ENCODE measurements around the gene PTCHD1.

DNA sequence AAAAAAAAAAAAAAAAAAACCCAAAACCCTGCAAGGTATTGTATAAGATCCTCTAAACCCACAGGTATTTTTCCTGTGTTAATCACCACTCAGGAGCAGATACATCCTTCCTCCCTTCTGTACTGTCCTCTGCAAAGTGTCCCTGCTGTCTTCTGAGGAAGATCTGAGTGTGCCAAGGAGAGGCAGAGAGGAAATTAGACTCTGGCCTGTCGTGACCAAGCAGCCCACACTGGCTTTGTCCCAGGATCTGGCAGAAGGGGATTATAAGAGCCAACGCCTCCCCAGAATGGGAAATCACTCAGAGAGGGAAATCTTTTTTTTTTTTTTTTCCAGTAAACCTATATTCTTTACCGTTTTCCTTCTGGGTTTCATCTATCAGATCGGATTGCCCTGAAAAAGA, 39.6 kb downstream of the PTCHD1 start:
- TF ChIP-seq, protein P1, sequence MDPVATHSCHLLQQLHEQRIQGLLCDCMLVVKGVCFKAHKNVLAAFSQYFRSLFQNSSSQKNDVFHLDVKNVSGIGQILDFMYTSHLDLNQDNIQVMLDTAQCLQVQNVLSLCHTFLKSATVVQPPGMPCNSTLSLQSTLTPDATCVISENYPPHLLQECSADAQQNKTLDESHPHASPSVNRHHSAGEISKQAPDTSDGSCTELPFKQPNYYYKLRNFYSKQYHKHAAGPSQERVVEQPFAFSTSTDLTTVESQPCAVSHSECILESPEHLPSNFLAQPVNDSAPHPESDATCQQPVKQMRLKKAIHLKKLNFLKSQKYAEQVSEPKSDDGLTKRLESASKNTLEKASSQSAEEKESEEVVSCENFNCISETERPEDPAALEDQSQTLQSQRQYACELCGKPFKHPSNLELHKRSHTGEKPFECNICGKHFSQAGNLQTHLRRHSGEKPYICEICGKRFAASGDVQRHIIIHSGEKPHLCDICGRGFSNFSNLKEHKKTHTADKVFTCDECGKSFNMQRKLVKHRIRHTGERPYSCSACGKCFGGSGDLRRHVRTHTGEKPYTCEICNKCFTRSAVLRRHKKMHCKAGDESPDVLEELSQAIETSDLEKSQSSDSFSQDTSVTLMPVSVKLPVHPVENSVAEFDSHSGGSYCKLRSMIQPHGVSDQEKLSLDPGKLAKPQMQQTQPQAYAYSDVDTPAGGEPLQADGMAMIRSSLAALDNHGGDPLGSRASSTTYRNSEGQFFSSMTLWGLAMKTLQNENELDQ (CRISPR knock-in tag; IDR thresholded peaks at IDR 0.05; ENCODE audit: borderline replicate concordance) = no peak
- TF ChIP-seq NR2C2 (CRISPR knock-in tag; IDR thresholded peaks at IDR 0.05) (no peak), NR2C2 (tag; IDR thresholded peaks at IDR 0.05) (no peak), SRSF1 (IDR thresholded peaks at IDR 0.05; ENCODE audit: low read depth, low read length) (no peak), PHF20 (IDR thresholded peaks at IDR 0.05; ENCODE audit: partially characterized antibody) (no peak), ZNF165 (CRISPR knock-in tag; IDR thresholded peaks at IDR 0.05; ENCODE audit: borderline replicate concordance) (no peak), SPI1 (IDR thresholded peaks at IDR 0.05; ENCODE audit: borderline replicate concordance, low read depth, low read length) (no peak)

Data from K562 (cell line).